ENCODE data around the gene SLC18A3.

Gene SLC18A3

GRCh38 chr10:49602380-49603023, 7.6 kb upstream of the SLC18A3 start:
- H3K36me3 ChIP-seq (ENCODE audit: control insufficient read depth, low read length): no peaks in the 10 kb centered on the region
- no peak overlapping the region for H3K4me2 ChIP-seq (ENCODE audit: low read length)
- peaks cover 4% of the 10 kb centered on the region; the same call in 1 of the 2 replicates for H3K27me3 ChIP-seq (ENCODE audit: control insufficient read depth, low read length)
- no peaks in the 10 kb centered on the region for H3K79me2 ChIP-seq (ENCODE audit: control insufficient read depth, low read length)
- TF ChIP-seq CTCF (IDR thresholded peaks at IDR 0.05; ENCODE audit: low read depth, low read length, poor library complexity, severe bottlenecking): no peak
- TF ChIP-seq EZH2phosphoT487 (IDR thresholded peaks at IDR 0.05; ENCODE audit: borderline replicate concordance, low read length): no peak
- no peaks in the 10 kb centered on the region for H4K20me1 ChIP-seq (ENCODE audit: control insufficient read depth, insufficient read depth, low read depth, low read length)
- no peaks in the 10 kb centered on the region for H3K4me1 ChIP-seq (ENCODE audit: control insufficient read depth, low read length)
- no peak overlapping the region for H3K27ac ChIP-seq (ENCODE audit: low read depth, low read length)
- H3K9me2 ChIP-seq (replicated peaks; ENCODE audit: control insufficient read depth, low read length): no peaks in the 10 kb centered on the region
- no peaks in the 10 kb centered on the region for H3K9me3 ChIP-seq (ENCODE audit: control insufficient read depth, insufficient read depth, low read length)
- H3F3A ChIP-seq (ENCODE audit: control insufficient read depth, insufficient read depth): no peaks in the 10 kb centered on the region
- no peak overlapping the region for H3K4me3 ChIP-seq (ENCODE audit: low read length)

- Histone ChIP-seq H3F3A (ENCODE audit: control insufficient read depth, insufficient read depth) (no peaks in the 10 kb centered on the region), H3K27me3 (ENCODE audit: control insufficient read depth, low read length) (peaks cover 4% of the 10 kb centered on the region; the same call in 1 of the 2 replicates), H3K9me3 (ENCODE audit: control insufficient read depth, insufficient read depth, low read length) (no peaks in the 10 kb centered on the region), H3K4me2 (ENCODE audit: low read length) (no peak overlapping the region), H3K27ac (ENCODE audit: low read depth, low read length) (no peak overlapping the region), H3K4me3 (ENCODE audit: low read length) (no peak overlapping the region), H3K9me2 (replicated peaks; ENCODE audit: control insufficient read depth, low read length) (no peaks in the 10 kb centered on the region), H3K36me3 (ENCODE audit: control insufficient read depth, low read length) (no peaks in the 10 kb centered on the region), H3K4me1 (ENCODE audit: control insufficient read depth, low read length) (no peaks in the 10 kb centered on the region), H4K20me1 (ENCODE audit: control insufficient read depth, insufficient read depth, low read depth, low read length) (no peaks in the 10 kb centered on the region), H3K79me2 (ENCODE audit: control insufficient read depth, low read length) (no peaks in the 10 kb centered on the region)
- TF ChIP-seq CTCF (IDR thresholded peaks at IDR 0.05; ENCODE audit: low read depth, low read length, poor library complexity, severe bottlenecking) (no peak), EZH2phosphoT487 (IDR thresholded peaks at IDR 0.05; ENCODE audit: borderline replicate concordance, low read length) (no peak)
Measured at GRCh38 chr10:49605216-49605938, 4.7 kb upstream of the SLC18A3 start.

GRCh38 chr10:49605939-49606509, 4.1 kb upstream of the SLC18A3 start:
- H3K79me2 ChIP-seq (ENCODE audit: control insufficient read depth, low read length): no peaks in the 10 kb centered on the region
- TF ChIP-seq CTCF (IDR thresholded peaks at IDR 0.05; ENCODE audit: low read depth, low read length, poor library complexity, severe bottlenecking) (no peak), EZH2phosphoT487 (IDR thresholded peaks at IDR 0.05; ENCODE audit: borderline replicate concordance, low read length) (no peak)
- no peak overlapping the region for H3K27ac ChIP-seq (ENCODE audit: low read depth, low read length)
- H4K20me1 ChIP-seq (ENCODE audit: control insufficient read depth, insufficient read depth, low read depth, low read length): no peaks in the 10 kb centered on the region
- no peaks in the 10 kb centered on the region for H3K4me1 ChIP-seq (ENCODE audit: control insufficient read depth, low read length)
- H3F3A ChIP-seq (ENCODE audit: control insufficient read depth, insufficient read depth): no peaks in the 10 kb centered on the region
- H3K4me2 ChIP-seq (ENCODE audit: low read length): no peak overlapping the region
- no peaks in the 10 kb centered on the region; the same call in 1 of the 2 replicates for H3K9me3 ChIP-seq (ENCODE audit: control insufficient read depth, insufficient read depth, low read length)
- H3K36me3 ChIP-seq (ENCODE audit: control insufficient read depth, low read length): no peaks in the 10 kb centered on the region
- no peaks in the 10 kb centered on the region for H3K9me2 ChIP-seq (replicated peaks; ENCODE audit: control insufficient read depth, low read length)
- H3K27me3 ChIP-seq (ENCODE audit: control insufficient read depth, low read length): peaks cover 4% of the 10 kb centered on the region; the same call in 1 of the 2 replicates
- no peak overlapping the region for H3K4me3 ChIP-seq (ENCODE audit: low read length)

All from DOHH2 (cell line).